ENCODE data around the gene ALKBH3. TPM values are rescaled to one million over a fixed set of nuclear protein-coding genes. Genes with fewer than 3 reads are reported as not detected.

ALKBH3 gene
- total and polyA plus RNA-seq, 10 of the 15 experiments (the other 5 are each of a cell fraction or from before 2014, with no cell fraction given): 22.1 to 50.8 (median 38.5) TPM

- intact Hi-C loops (cut with micrococcal nuclease; ENCODE audit: unreplicated experiment) (no loop called here), in situ Hi-C loops (cut with MboI) (no loop called here)
- DNase-seq (ENCODE audit: low read depth, low spot score) (no peak), ATAC-seq (no peak), FAIRE-seq (no peak)
- Histone ChIP-seq H3K4me1 (ENCODE audit: control insufficient read depth, insufficient read depth, low read length) (no peaks in the 10 kb centered on the region), H3K79me2 (ENCODE audit: control insufficient read depth, insufficient read depth, low read length) (no peaks in the 10 kb centered on the region), H4K20me1 (ENCODE audit: control insufficient read depth, insufficient read depth) (no peaks in the 10 kb centered on the region), H3K27me3 (replicated peaks in 1 of 2; ENCODE audit: control insufficient read depth in 2 of 2, insufficient read depth in 2 of 2, low read length in 1 of 2) (no peaks in the 10 kb centered on the region; a peak in 1 of 4 replicates), H3K4me2 (ENCODE audit: control insufficient read depth, insufficient read depth) (no peak overlapping the region), H3K9me3 (replicated peaks; ENCODE audit: control insufficient read depth, insufficient read depth, low read length) (no peaks in the 10 kb centered on the region), H3K27ac (ENCODE audit: control insufficient read depth, insufficient read depth) (no peak overlapping the region), H2AFZ (ENCODE audit: control insufficient read depth, low read depth, low read length) (no peak overlapping the region), H3K9ac (ENCODE audit: control insufficient read depth, insufficient read depth, low read length) (no peak overlapping the region), H3K36me3 (ENCODE audit: control insufficient read depth in 2 of 2, insufficient read depth in 2 of 2, low read length in 1 of 2) (no peaks in the 10 kb centered on the region), H3K4me3 (no peak overlapping the region)
- TF ChIP-seq NBN (IDR thresholded peaks at IDR 0.05): no peak
- no peak for TF ChIP-seq ZSCAN29 (IDR thresholded peaks at IDR 0.05)
- no peak for TF ChIP-seq CBX5 (IDR thresholded peaks at IDR 0.05; ENCODE audit: low read depth)
- TF ChIP-seq ZNF592 (IDR thresholded peaks at IDR 0.05): no peak
- TF ChIP-seq ATF3 (IDR thresholded peaks at IDR 0.05; ENCODE audit: borderline replicate concordance, extremely low read depth, low read depth, low read length): no peak
- BruUV-seq (replicated peaks): no TSS peak
- ChIA-PET CTCF (no interaction called here), RAD21 (ENCODE audit: unreplicated experiment) (no interaction called here), SMC1A (ENCODE audit: uncharacterized antibody, unreplicated experiment) (no interaction called here), POLR2A (no interaction called here)
- 0% methylated on average over 4 of the region's 4 CpGs for WGBS (ENCODE audit: insufficient coverage, insufficient replicate concordance, low lambda C conversion rate, missing lambda C conversion rate)
Observed at GRCh38 chr11:43968719-43969118, 88.1 kb downstream of the ALKBH3 start.

Data from GM12878 (cell line).